RCC 7860 (cell line): ENCODE measurements around the gene PGGHG.
"Not testable (repeated sequence)": the region's sequence is repeated elsewhere in the genome, so short reads cannot be mapped to it uniquely, and the experiment has no call there.

Experiments used
- DNase-seq: peaks from one replicate; pipeline ENCODE4 v3.0.0-alpha.2; 2015; ENCODE audit warnings: low spot score
- FAIRE-seq: peaks from 2 replicates; lab custom pipeline; 2012; peaks lifted over from hg19 to GRCh38; lab: Jason Lieb, UNC

PGGHG gene

DNA sequence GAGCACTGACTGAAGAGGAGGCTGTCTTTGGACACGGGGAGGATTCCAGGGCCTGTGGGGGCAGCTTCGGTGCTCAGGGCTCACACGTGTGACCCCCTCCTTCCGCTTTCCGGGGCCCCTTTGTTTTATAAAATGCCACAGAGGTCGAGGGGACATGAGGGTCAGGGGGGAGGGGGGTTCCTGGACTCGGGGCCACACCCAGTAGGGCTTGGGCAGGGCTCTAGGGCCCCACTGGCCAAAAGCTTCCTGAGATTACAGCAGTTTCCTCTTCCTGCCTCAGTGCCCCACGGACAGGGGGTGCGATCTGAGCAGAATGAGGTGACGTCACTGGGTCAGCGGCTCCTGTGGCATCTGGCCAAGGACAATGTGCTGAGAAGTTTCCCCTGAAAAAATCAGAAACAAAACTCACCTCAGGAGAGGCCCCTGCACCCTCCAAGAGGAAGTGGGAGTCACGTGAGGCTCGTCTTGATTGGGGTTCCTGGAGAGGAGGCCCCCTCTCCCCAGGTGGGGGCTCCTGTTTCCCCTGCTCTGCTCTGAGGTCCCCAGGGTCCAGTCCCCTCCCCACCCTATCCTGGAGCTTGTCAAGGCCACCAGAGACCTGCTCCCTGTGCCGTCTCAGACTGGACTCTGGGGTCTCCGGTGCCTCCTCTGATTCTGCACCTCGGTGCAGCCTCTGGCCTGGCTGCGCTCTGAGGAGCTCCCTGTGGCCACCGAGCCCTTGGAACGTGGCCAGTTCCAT lies 38.1 kb downstream of the PGGHG start:
- FAIRE-seq (no peak), DNase-seq (no peak)

DNA sequence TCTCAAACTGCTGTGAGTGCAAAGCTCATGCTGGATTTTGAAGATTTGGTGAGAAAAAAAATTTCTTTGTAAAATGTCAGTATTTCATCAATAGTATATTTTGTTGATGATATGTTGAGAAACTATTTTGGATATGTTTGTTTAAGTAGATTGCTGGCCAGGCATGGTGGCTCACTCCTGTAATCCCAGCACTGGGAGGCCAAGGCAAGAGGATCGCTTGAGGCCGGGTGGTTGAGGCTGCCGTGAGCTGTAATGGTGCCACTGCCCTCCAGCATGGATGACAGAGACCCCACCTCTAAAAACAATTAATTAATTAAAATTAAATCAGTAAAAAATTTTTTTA lies 38.6 kb downstream of the PGGHG start:
- FAIRE-seq: no peak

DNA sequence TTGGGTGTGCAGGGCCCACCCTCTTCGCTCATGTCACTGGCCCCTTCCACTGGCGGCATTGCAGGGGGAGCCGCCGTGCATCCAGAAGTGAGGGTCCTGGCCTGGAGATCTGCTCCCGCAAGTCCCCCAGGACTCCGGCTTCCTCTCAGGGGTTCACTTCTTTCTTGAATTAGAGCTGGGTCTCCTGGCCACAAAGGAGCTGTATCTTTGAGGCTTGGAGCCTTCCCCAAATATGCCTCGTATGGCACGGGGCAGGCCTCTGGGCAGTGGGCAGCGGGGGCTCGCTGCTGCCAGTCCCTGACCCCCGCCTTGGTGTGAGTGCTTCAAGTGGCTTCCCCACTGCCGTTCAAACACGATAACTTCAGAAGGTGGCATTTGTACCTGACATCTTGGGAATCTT lies 39.1 kb downstream of the PGGHG start:
- no peak for FAIRE-seq
- no peak for DNase-seq

More for the DNA sequence above, 38.6 kb downstream of the PGGHG start:
- no peak for DNase-seq

GRCh38 chr11:328516-329100 lies 39.7 kb downstream of the PGGHG start:
- FAIRE-seq, DNase-seq: not testable (repeated sequence)

GRCh38 chr11:329886-330253 lies 40.9 kb downstream of the PGGHG start:
- FAIRE-seq (no peak), DNase-seq (no peak)

- FAIRE-seq: no peak
- DNase-seq: no peak
Measured at GRCh38 chr11:330307-330693, 41.4 kb downstream of the PGGHG start.

DNA sequence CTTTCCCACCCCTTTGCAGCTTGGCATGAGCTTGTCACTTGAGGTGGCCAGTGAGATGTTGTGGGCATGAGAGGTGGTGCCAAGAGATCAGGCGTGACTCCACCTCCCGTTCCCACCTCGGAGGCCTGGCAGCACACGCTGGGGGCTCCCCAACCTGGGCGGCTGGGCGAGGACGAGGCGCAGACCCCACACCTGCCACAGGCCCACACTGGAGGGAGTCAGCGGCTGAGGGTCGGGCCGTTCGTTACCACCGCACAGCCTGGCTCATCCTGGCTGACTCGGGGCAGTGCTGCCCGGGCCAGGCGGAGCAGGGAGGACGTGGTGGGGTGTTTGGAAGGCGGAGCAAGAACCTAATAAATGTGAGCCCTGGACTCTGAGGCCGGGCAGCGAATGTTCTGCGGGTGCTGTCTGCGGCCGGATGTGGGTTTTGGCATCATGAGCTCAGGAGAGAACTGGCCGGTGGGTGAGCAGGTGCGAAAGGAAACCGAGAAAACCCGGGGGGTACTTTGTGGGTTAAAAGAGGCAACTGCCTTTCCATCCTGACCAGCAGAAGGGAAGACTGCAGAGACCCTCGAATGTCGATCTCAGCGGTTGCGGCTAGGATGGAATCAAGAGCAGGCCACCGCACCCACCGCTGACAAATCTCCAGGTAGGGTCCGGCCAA lies 41.9 kb downstream of the PGGHG start:
- no peak for DNase-seq
- no peak for FAIRE-seq

GRCh38 chr11:331358-332060 lies 42.6 kb downstream of the PGGHG start:
- DNase-seq (no peak), FAIRE-seq (no peak)

GRCh38 chr11:332651-333480 lies 43.9 kb downstream of the PGGHG start:
- FAIRE-seq (no peak), DNase-seq (no peak)

DNA sequence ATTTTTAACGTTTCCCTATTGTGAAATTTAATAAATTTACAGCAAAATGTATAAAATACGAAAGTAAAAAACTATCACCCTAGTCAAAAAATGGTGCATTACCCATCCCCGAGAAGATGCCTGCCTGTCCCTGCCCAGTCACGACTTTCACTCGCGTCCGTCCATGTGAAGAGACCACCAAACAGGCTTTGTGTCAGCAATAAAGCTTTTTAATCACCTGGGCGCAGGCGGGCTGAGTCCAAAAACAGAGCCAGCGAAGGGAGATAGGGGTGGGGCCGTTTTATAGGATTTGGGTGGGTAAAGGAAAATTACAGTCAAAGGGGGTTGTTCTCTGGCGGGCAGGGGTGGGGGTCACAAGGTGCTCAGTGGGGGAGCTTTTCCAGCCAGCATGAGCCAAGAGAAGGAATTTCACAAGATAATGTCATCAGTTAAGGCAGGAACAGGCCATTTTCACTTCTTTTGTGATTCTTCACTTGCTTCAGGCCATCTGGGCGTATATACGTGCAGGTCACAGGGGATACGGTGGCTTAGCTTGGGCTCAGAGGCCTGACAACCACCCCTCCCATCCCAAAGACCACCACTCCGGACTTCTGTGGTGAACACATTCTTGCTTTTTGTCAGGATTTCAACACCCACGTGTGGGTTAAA lies 44.8 kb downstream of the PGGHG start:
- FAIRE-seq, DNase-seq: not testable (repeated sequence)

DNA sequence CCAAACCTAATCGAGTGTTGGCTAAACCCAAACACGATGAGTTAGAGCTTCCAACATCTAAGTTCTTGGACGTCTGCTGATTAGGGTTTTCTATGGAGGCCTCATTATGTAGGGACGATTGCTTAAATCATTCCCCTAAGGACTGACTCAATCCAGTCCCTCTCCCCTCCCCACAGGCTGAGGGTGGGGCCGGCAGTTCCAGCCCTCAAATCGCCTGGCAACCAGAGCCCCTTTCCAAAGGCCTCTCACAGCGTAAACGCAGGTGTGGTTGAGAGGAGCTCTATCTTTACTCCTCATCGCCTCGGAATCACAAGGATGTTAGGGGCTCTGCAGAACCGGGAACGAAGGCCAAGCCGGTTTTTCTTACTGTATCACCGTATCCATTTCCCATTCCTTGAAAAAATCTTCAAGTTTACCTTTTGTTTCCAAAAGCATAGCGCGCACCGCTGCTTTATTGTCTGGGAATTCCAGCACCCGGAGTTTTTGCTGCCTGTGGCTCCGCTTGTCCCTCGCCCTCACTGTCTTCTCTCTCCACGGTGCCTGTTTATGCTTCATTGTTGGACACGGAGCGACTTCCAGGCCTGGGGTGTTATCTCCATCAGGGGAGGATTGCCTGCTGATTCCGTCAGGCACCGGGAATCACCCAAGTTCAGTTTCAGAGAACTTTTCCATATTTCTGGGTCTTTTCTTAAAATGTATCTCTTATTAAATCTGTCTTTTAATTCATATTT lies 45.5 kb downstream of the PGGHG start:
- DNase-seq: no peak
- FAIRE-seq: no peak

DNA sequence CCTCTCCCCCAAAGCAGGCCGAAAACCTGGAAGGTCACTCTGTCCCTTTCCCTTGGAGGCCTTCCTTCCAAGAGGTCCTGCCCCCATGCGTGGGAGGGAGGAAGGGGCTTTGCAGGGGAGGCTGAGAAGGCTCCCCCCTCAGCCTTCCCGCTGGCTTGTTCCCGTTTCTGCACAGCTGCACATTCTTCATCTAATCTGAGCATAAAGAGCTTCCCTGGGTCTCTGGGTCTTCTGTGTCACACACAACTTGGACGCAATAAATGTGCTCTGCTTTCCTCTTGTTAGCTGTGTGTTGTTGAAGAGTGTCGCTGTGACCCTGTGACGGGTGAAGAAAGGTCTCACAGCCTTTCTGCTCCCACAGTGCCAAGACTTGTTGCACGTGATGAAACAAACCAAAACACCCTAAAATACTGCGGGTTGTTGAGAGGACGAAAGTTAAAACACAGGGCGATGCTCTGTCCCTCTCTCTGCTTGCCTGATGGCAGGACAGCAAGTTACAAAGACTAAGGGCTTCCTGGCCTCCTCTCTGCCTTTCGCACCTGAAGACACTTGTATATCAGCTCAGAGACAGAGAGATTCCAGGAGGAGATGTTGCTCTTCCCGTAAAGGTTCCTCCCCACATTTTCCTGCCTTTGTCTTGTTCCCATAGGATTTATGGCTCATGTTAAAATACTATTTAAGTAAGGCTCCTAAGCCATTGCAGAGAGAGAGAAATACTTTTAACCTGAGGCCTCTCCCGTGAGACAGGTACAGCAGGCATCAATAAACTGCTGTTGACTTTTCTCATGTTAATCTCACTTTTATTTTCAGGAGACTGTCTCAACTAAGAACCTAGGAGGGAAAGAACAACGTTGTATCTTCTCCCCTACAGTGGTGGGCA lies 47.1 kb downstream of the PGGHG start:
- DNase-seq: no peak
- FAIRE-seq: no peak

GRCh38 chr11:336659-337198 lies 47.8 kb downstream of the PGGHG start:
- DNase-seq (no peak), FAIRE-seq (no peak)

DNA sequence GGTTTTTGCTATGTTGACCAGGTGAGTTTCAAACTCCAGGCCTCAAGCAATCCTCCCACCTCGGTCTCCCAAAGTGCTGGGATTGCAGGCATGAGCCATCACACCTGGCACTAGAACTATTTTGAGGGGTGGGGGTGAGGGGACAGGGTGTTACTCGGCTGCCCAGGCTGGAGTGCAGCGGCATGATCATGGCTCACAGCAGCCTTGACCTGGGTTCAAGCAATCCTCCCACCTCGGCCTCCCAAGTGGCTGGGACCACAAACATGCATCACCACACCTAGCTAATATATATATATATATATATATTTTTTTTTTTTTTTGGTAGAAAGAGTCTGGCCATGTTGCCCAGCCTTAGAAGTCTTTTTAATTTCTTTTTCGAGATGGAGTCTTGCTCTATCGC lies 48.8 kb downstream of the PGGHG start:
- DNase-seq (no peak), FAIRE-seq (no peak)

GRCh38 chr11:339963-340362 lies 51.0 kb downstream of the PGGHG start:
- FAIRE-seq: no peak
- DNase-seq: no peak

GRCh38 chr11:340539-341512 lies 51.9 kb downstream of the PGGHG start:
- FAIRE-seq: no peak

GRCh38 chr11:342328-342727 lies 53.4 kb downstream of the PGGHG start:
- no peak for DNase-seq
- FAIRE-seq: no peak

More at GRCh38 chr11:340539-341512, 51.9 kb downstream of the PGGHG start:
- DNase-seq: no peak
